B cell (primary cell): ENCODE measurements around the gene NPC2. TPM values are rescaled to one million over a fixed set of nuclear protein-coding genes. Genes with fewer than 3 reads are reported as not detected.

Experiments
- ATAC-seq: fragments of 200-7000 bp; cut with Tn5 transposase; one replicate; pipeline ENCODE4 v1.10.0; 2021; ENCODE audit warnings: low read depth, mild to moderate bottlenecking, moderate number of reproducible peaks, moderate library complexity
- CTCF ChIA-PET: fragments of 350-600 bp; sonication (Branson Sonifier 250); formaldehyde crosslinking; loops from one replicate; lab custom pipeline; 2021; ENCODE audit warnings: antibody characterized with exemption, inconsistent platforms; lab: Charles Lee
- POLR2A ChIA-PET: fragments of 350-600 bp; sonication (Branson Sonifier 250); formaldehyde crosslinking; loops from one replicate; lab custom pipeline; 2021; ENCODE audit warnings: antibody characterized with exemption; lab: Charles Lee
- DNase-seq: peaks from one replicate; pipeline ENCODE4 v3.0.0; 2013
- H2AFZ ChIP-seq: 2 replicates; pipeline ENCODE4 v1.6.1; 2012; ENCODE audit warnings: mild to moderate bottlenecking, low read depth, low read length; ENCODE audit not compliant: insufficient read depth, poor library complexity, severe bottlenecking
- H3K27ac ChIP-seq, 2 donors: 1 replicate in 1 of 2; 2 replicates in 1 of 2; pipeline ENCODE4 v1.5.1; 2012 to 2013; ENCODE audit warnings: low read length in 2 of 2, mild to moderate bottlenecking in 2 of 2, moderate library complexity in 1 of 2
- H3K27me3 ChIP-seq, 4 experiments: fragments of 200-600 bp in 1 of 4; sonication (generic) in 1 of 4; replicated peaks in 1 of 4; 1 replicate in 2 of 4; 2 replicates in 2 of 4; pipeline versions ENCODE4 v1.6.1 to v1.7.0; 2013 to 2016; ENCODE audit warnings: low read length in 3 of 4, mild to moderate bottlenecking in 2 of 4, mixed read lengths in 1 of 4, moderate library complexity in 1 of 4; ENCODE audit not compliant: insufficient read depth in 4 of 4, control insufficient read depth in 3 of 4; ENCODE audit errors: control extremely low read depth in 1 of 4
- H3K36me3 ChIP-seq, 2 experiments: replicated peaks in 1 of 2; 1 replicate in 1 of 2; 2 replicates in 1 of 2; pipeline versions ENCODE4 v1.6.1 to v1.7.1; 2013; ENCODE audit warnings: low read length in 1 of 2; ENCODE audit not compliant: insufficient read depth in 2 of 2, control insufficient read depth in 1 of 2; ENCODE audit errors: control extremely low read depth in 1 of 2, extremely low read depth in 1 of 2
- H3K4me1 ChIP-seq, 2 donors: fragments of 200-600 bp in 1 of 2; sonication (generic) in 1 of 2; 1 replicate in 1 of 2; 2 replicates in 1 of 2; pipeline versions ENCODE4 v1.5.1 to v1.6.1; 2013 to 2017; ENCODE audit warnings: low read length in 2 of 2; ENCODE audit not compliant: control insufficient read depth in 2 of 2, insufficient read depth in 2 of 2
- H3K4me2 ChIP-seq: replicated peaks from 2 replicates; pipeline ENCODE3; 2012; ENCODE audit warnings: mild to moderate bottlenecking, low read depth, low read length; ENCODE audit not compliant: poor library complexity, severe bottlenecking
- H3K4me3 ChIP-seq, 5 experiments: fragments of 200-600 bp in 1 of 5; sonication (generic) in 1 of 5; 1 replicate in 3 of 5; 2 replicates in 2 of 5; pipeline versions ENCODE4 v1.5.1 to v1.7.0; 2011 to 2016; ENCODE audit warnings: low read length in 4 of 5, mild to moderate bottlenecking in 4 of 5, low read depth in 2 of 5, control low read depth in 1 of 5, moderate library complexity in 1 of 5; ENCODE audit not compliant: insufficient read depth in 1 of 5; ENCODE audit errors: control extremely low read depth in 1 of 5, extremely low read depth in 1 of 5
- H3K79me2 ChIP-seq: fragments of 200-600 bp; sonication (generic); one replicate; pipeline ENCODE4 v1.6.0; 2016; ENCODE audit warnings: low read length; ENCODE audit not compliant: control insufficient read depth, insufficient read depth
- H3K9ac ChIP-seq: fragments of 200-600 bp; sonication (generic); 2 replicates; pipeline ENCODE4 v1.6.1; 2017; ENCODE audit warnings: mild to moderate bottlenecking, low read length, moderate library complexity
- H3K9me3 ChIP-seq, 3 donors: one replicate each; pipeline versions ENCODE4 v1.6.1 to v1.7.1; 2013; ENCODE audit warnings: low read length in 2 of 3; ENCODE audit not compliant: control insufficient read depth in 2 of 3, insufficient read depth in 1 of 3; ENCODE audit errors: control extremely low read depth in 1 of 3
- H4K20me1 ChIP-seq: 2 replicates; pipeline ENCODE4 v1.6.0; 2012; ENCODE audit warnings: mild to moderate bottlenecking, low read length; ENCODE audit not compliant: insufficient read depth, control insufficient read depth, poor library complexity, severe bottlenecking
- H3K27ac Mint-ChIP-seq: one replicate; pipeline ENCODE4 v1.8.0; 2021; ENCODE audit warnings: mixed read lengths
- H3K27me3 Mint-ChIP-seq: one replicate; pipeline ENCODE4 v1.8.0; 2021; ENCODE audit warnings: mixed read lengths
- H3K4me1 Mint-ChIP-seq: one replicate; pipeline ENCODE4 v1.8.0; 2021; ENCODE audit warnings: mixed read lengths
- H3K4me3 Mint-ChIP-seq: one replicate; pipeline ENCODE4 v1.8.0; 2021; ENCODE audit warnings: mixed read lengths
- H3K9me3 Mint-ChIP-seq: one replicate; pipeline ENCODE4 v1.8.0; 2022; ENCODE audit warnings: mixed read lengths; ENCODE audit not compliant: insufficient read depth
- CTCF ChIP-seq: fragments of 200-600 bp; IDR thresholded peaks from one replicate; pipeline ENCODE4 v1.8.0; 2022; ENCODE audit warnings: antibody characterized with exemption, mild to moderate bottlenecking
- EZH2 ChIP-seq: IDR thresholded peaks from 2 replicates; pipeline ENCODE4 v1.6.1; 2012; ENCODE audit warnings: borderline replicate concordance, low read depth, mild to moderate bottlenecking, moderate library complexity, low read length; ENCODE audit not compliant: insufficient read depth, poor library complexity, severe bottlenecking
- WGBS: methylation state at CpG from one replicate; pipeline ENCODE4 v1.1.5; 2013; ENCODE audit warnings: missing lambda C conversion rate; ENCODE audit not compliant: insufficient coverage; 5-methylcytosine and 5-hydroxymethylcytosine counted together
- intact Hi-C: fragments of 100-400 bp; cut with micrococcal nuclease; formaldehyde crosslinking; loops from one replicate; pipeline ENCODE4 v1.10.0; 2022
- polyA plus RNA-seq: library from polyadenylated mRNA; depleted of rRNA; stranded (reverse); fragments of >200 nt; gene quantifications from 2 replicates; pipeline ENCODE4 v1.2.3, GENCODE V29; 2012
- total RNA-seq, 2 donors: library from RNA; stranded (reverse); fragments of 120-200 nt in 1 of 2; gene quantifications; 1 replicate in 1 of 2; 2 replicates in 1 of 2; pipeline versions ENCODE4 v1.2.3 to v1.2.4, GENCODE V29; 2013 to 2022

Gene NPC2
- total and polyA plus RNA-seq, 2 donors (not counting 1 experiment from before 2014, with no cell fraction given) = 93.8 to 154 TPM

GRCh38 chr14:74532246-74532645 lies 39.1 kb upstream of the NPC2 start:
- TF ChIP-seq CTCF = no peak
- no peak for TF ChIP-seq EZH2
- intact Hi-C loops = no loop called here
- Mint-ChIP-seq H3K27ac (no peak overlapping the region), H3K9me3 (no peaks in the 10 kb centered on the region), H3K27me3 (peaks cover 4% of the 10 kb centered on the region), H3K4me3 (no peak overlapping the region), H3K4me1 (no peaks in the 10 kb centered on the region)
- no peak overlapping the region for H2AFZ ChIP-seq
- H3K9me3 ChIP-seq = no peaks in the 10 kb centered on the region
- H3K27ac ChIP-seq = no peak overlapping the region
- WGBS = 99% methylated on average over 7 of the region's 10 CpGs
- H3K4me1 ChIP-seq = no peaks in the 10 kb centered on the region
- H3K36me3 ChIP-seq = no peaks in the 10 kb centered on the region
- no peak overlapping the region for H3K4me2 ChIP-seq
- ChIA-PET CTCF (no interaction called here), POLR2A (no interaction called here)
- DNase-seq (no peak), ATAC-seq (no peak)
- no peak overlapping the region for H3K9ac ChIP-seq
- H3K79me2 ChIP-seq = no peaks in the 10 kb centered on the region
- no peaks in the 10 kb centered on the region for H3K27me3 ChIP-seq
- no peaks in the 10 kb centered on the region for H4K20me1 ChIP-seq
- no peak overlapping the region for H3K4me3 ChIP-seq

GRCh38 chr14:74531467-74531866 lies 38.4 kb upstream of the NPC2 start:
- no peak overlapping the region for H3K4me3 Mint-ChIP-seq
- H2AFZ ChIP-seq = no peak overlapping the region
- no peak overlapping the region for H3K4me2 ChIP-seq
- WGBS = 63% methylated on average over 5 of the region's 5 CpGs
- no peaks in the 10 kb centered on the region for H3K4me1 ChIP-seq
- no peak for TF ChIP-seq CTCF
- TF ChIP-seq EZH2 = no peak
- no peak overlapping the region for H3K9ac ChIP-seq
- ATAC-seq = no peak
- H3K27ac Mint-ChIP-seq = no peak overlapping the region
- no peaks in the 10 kb centered on the region for H3K79me2 ChIP-seq
- ChIA-PET CTCF (no interaction called here), POLR2A (no interaction called here)
- no peaks in the 10 kb centered on the region for H4K20me1 ChIP-seq
- no peak overlapping the region for H3K4me3 ChIP-seq
- DNase-seq = no peak
- no peaks in the 10 kb centered on the region for H3K4me1 Mint-ChIP-seq
- intact Hi-C loops = no loop called here
- no peaks in the 10 kb centered on the region for H3K9me3 ChIP-seq
- no peaks in the 10 kb centered on the region for H3K9me3 Mint-ChIP-seq
- peaks cover 4% of the 10 kb centered on the region for H3K27me3 Mint-ChIP-seq
- H3K27ac ChIP-seq = no peak overlapping the region
- H3K36me3 ChIP-seq = no peaks in the 10 kb centered on the region
- no peaks in the 10 kb centered on the region for H3K27me3 ChIP-seq
